ENCODE measurements around the gene SPRED2.

Gene SPRED2

GRCh38 chr2:65282477-65283053, 149.8 kb downstream of the SPRED2 start:
- TF ChIP-seq PKNOX1 (IDR thresholded peaks at IDR 0.05) (no peak), CTBP1 (IDR thresholded peaks at IDR 0.05; ENCODE audit: borderline replicate concordance) (no peak)
- ChIA-PET CTCF (no interaction called here), POLR2A (no interaction called here)
- DNase-seq (ENCODE audit: extremely low spot score): no peak

- no peak for TF ChIP-seq L3MBTL2 (conservative IDR thresholded peaks at IDR 0.05)
- TF ChIP-seq PKNOX1 (IDR thresholded peaks at IDR 0.05): no peak
- TF ChIP-seq BHLHE40 (IDR thresholded peaks at IDR 0.05; ENCODE audit: borderline replicate concordance): no peak
- no peak for TF ChIP-seq HDGF (IDR thresholded peaks at IDR 0.05; ENCODE audit: borderline replicate concordance)
- no peak for TF ChIP-seq TARDBP (IDR thresholded peaks at IDR 0.05)
- no peak for TF ChIP-seq NFRKB (IDR thresholded peaks at IDR 0.05)
- no peak for TF ChIP-seq SP1 (IDR thresholded peaks at IDR 0.05)
- TF ChIP-seq FOXA1 (IDR thresholded peaks at IDR 0.05): no peak
- no peak for TF ChIP-seq CTBP1 (IDR thresholded peaks at IDR 0.05; ENCODE audit: borderline replicate concordance)
- no peak for TF ChIP-seq ARNT (IDR thresholded peaks at IDR 0.05)
- TF ChIP-seq ZNF384 (IDR thresholded peaks at IDR 0.05): no peak
- no peak for TF ChIP-seq FOXM1 (IDR thresholded peaks at IDR 0.05; ENCODE audit: borderline replicate concordance)
- no peak for TF ChIP-seq LEF1 (IDR thresholded peaks at IDR 0.05; ENCODE audit: borderline replicate concordance)
- TF ChIP-seq SUZ12 (IDR thresholded peaks at IDR 0.05): no peak
- no peak for TF ChIP-seq FOXK2 (IDR thresholded peaks at IDR 0.05)
- CTCF ChIA-PET: no interaction called here
- DNase-seq (ENCODE audit: extremely low spot score): no peak
- POLR2A ChIA-PET: no interaction called here
Measured at GRCh38 chr2:65281627-65282351, 150.6 kb downstream of the SPRED2 start.

- ChIA-PET POLR2A (no interaction called here), CTCF (interaction anchor here (0.6 kb wide), 1 partner anchor 687 kb away, joined by 3 read pairs; no protein-coding TSS in a partner anchor)
- DNase-seq (ENCODE audit: extremely low spot score): no peak
- no peak for TF ChIP-seq SUZ12 (IDR thresholded peaks at IDR 0.05)
- TF ChIP-seq FOXK2 (IDR thresholded peaks at IDR 0.05): no peak
- no peak for TF ChIP-seq ARNT (IDR thresholded peaks at IDR 0.05)
Measured at GRCh38 chr2:65279756-65280155, 152.6 kb downstream of the SPRED2 start.

GRCh38 chr2:65278531-65278981, 153.8 kb downstream of the SPRED2 start:
- no peak for DNase-seq (ENCODE audit: extremely low spot score)
- TF ChIP-seq FOXM1 (IDR thresholded peaks at IDR 0.05; ENCODE audit: borderline replicate concordance) (no peak), HDGF (IDR thresholded peaks at IDR 0.05; ENCODE audit: borderline replicate concordance) (no peak), ELF4 (IDR thresholded peaks at IDR 0.05) (no peak), CTBP1 (IDR thresholded peaks at IDR 0.05; ENCODE audit: borderline replicate concordance) (no peak), L3MBTL2 (conservative IDR thresholded peaks at IDR 0.05) (no peak), SUZ12 (IDR thresholded peaks at IDR 0.05) (no peak), TARDBP (IDR thresholded peaks at IDR 0.05) (no peak), FOXA1 (IDR thresholded peaks at IDR 0.05) (no peak), NFRKB (IDR thresholded peaks at IDR 0.05) (no peak), FOXK2 (IDR thresholded peaks at IDR 0.05) (no peak), PKNOX1 (IDR thresholded peaks at IDR 0.05) (no peak), SP1 (IDR thresholded peaks at IDR 0.05) (no peak), LEF1 (IDR thresholded peaks at IDR 0.05; ENCODE audit: borderline replicate concordance) (no peak), ZNF384 (IDR thresholded peaks at IDR 0.05) (no peak), ARNT (IDR thresholded peaks at IDR 0.05) (no peak), BHLHE40 (IDR thresholded peaks at IDR 0.05; ENCODE audit: borderline replicate concordance) (no peak)
- ChIA-PET CTCF (no interaction called here), POLR2A (no interaction called here)

- no peak for TF ChIP-seq SUZ12 (IDR thresholded peaks at IDR 0.05)
- TF ChIP-seq FOXM1 (IDR thresholded peaks at IDR 0.05; ENCODE audit: borderline replicate concordance): no peak
- no peak for TF ChIP-seq PKNOX1 (IDR thresholded peaks at IDR 0.05)
- no peak for TF ChIP-seq BHLHE40 (IDR thresholded peaks at IDR 0.05; ENCODE audit: borderline replicate concordance)
- TF ChIP-seq CTBP1 (IDR thresholded peaks at IDR 0.05; ENCODE audit: borderline replicate concordance): no peak
- no peak for TF ChIP-seq FOXK2 (IDR thresholded peaks at IDR 0.05)
- TF ChIP-seq ZNF384 (IDR thresholded peaks at IDR 0.05): no peak
- no peak for TF ChIP-seq LEF1 (IDR thresholded peaks at IDR 0.05; ENCODE audit: borderline replicate concordance)
- no peak for TF ChIP-seq FOXA1 (IDR thresholded peaks at IDR 0.05)
- no peak for TF ChIP-seq NFRKB (IDR thresholded peaks at IDR 0.05)
- no peak for TF ChIP-seq ARNT (IDR thresholded peaks at IDR 0.05)
- TF ChIP-seq SP1 (IDR thresholded peaks at IDR 0.05): no peak
- no peak for TF ChIP-seq HDGF (IDR thresholded peaks at IDR 0.05; ENCODE audit: borderline replicate concordance)
- ChIA-PET CTCF (no interaction called here), POLR2A (no interaction called here)
- no peak for DNase-seq (ENCODE audit: extremely low spot score)
Measured at GRCh38 chr2:65277791-65278483, 154.5 kb downstream of the SPRED2 start.
